HG02571 (cell line): ENCODE results near the gene BCAR1.
"Not testable (repeated sequence)": the region's sequence is repeated elsewhere in the genome, so short reads cannot be mapped to it uniquely, and the experiment has no call there.

Experiments
- ATAC-seq: cut with Tn5 transposase; IDR thresholded peaks from one replicate; pipeline ENCODE4 v1.9.1; 2021; ENCODE audit warnings: mild to moderate bottlenecking, moderate library complexity; ENCODE audit not compliant: unreplicated experiment

BCAR1 gene

GRCh38 chr16:75240633-75241032 is 10.8 kb downstream of the BCAR1 start:
- not testable (repeated sequence) for ATAC-seq

GRCh38 chr16:75239542-75240122 is 11.8 kb downstream of the BCAR1 start:
- no peak for ATAC-seq

GRCh38 chr16:75238853-75239541 is 12.4 kb downstream of the BCAR1 start:
- no peak for ATAC-seq

GRCh38 chr16:75238132-75238852 is 13.1 kb downstream of the BCAR1 start:
- no peak for ATAC-seq

GRCh38 chr16:75237398-75238131 is 13.9 kb downstream of the BCAR1 start:
- ATAC-seq, result no peak

GRCh38 chr16:75236736-75237397 is 14.6 kb downstream of the BCAR1 start:
- ATAC-seq, result no peak

GRCh38 chr16:75236232-75236631 is 15.2 kb downstream of the BCAR1 start:
- no peak for ATAC-seq

GRCh38 chr16:75235721-75236193 is 15.7 kb downstream of the BCAR1 start:
- ATAC-seq, result no peak

- ATAC-seq, result no peak
Observed at GRCh38 chr16:75234856-75235696, 16.3 kb downstream of the BCAR1 start.

GRCh38 chr16:75233611-75233938 is 17.8 kb downstream of the BCAR1 start:
- ATAC-seq, result no peak

GRCh38 chr16:75231570-75231969 is 19.9 kb downstream of the BCAR1 start:
- ATAC-seq, result no peak

- no peak for ATAC-seq
Observed at GRCh38 chr16:75230471-75231110, 20.8 kb downstream of the BCAR1 start.

- ATAC-seq, result no peak
Observed at GRCh38 chr16:75229172-75230031, 22.0 kb downstream of the BCAR1 start.

- no peak for ATAC-seq
Observed at GRCh38 chr16:75228143-75228976, 23.1 kb downstream of the BCAR1 start.

GRCh38 chr16:75227361-75228142 is 23.9 kb downstream of the BCAR1 start:
- no peak for ATAC-seq

- no peak for ATAC-seq
Observed at GRCh38 chr16:75226550-75227360, 24.7 kb downstream of the BCAR1 start.
